ENCODE results near the gene DIP2C.

DNA sequence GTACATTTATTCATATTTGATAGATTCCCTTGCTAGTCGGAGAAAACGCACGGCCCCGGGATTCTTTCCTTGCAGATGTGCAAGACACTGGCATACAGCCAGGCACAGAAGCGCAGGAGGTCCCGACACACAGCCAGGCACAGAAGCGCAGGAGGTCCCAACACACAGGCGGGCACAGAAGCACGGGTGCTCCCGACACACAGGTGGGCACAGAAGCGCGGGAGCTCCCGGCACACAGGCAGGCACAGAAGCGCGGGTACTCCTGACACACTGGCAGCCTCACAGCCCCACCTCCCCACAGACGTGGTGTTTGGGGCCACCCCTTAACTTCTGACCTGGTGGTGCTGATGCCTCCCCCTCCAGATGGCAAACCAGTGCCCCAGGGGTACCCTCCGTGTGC, 316.9 kb downstream of the DIP2C start:
- no peak for TF ChIP-seq CTCF (IDR thresholded peaks at IDR 0.05)
- TF ChIP-seq EP300 (IDR thresholded peaks at IDR 0.05), result no peak

Data from stomach (tissue), 4 donors.